Measurements from ENCODE around the gene TMEM108. TPM values are rescaled to one million over a fixed set of nuclear protein-coding genes. Genes with fewer than 3 reads are reported as not detected.

Gene TMEM108
- total RNA-seq, 2 experiments from 2014 or later: not detected

DNA sequence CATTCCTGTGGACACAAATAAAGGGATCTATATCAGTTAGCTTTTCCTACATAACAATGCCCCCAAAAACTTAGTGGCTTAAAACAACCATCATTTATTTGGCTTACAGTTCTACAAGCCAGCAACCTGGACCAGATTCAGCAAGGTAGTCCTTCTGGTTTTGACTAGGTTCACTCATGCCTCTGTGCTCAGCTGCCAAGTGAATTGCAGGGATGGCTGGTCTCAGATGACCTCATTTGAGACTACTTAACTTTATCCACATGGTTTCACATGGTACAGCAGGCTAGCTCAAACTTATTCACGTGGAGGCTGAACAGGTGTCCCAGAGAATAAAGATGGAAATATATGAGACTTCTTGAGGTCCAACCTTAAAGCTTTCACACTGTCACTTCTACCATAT is 242.4 kb downstream of the TMEM108 start:
- ChIA-PET CTCF (ENCODE audit: unreplicated experiment) (interaction anchor here (0.5 kb wide), 1 partner anchor 26 kb away, joined by 3 read pairs; no protein-coding TSS in a partner anchor), POLR2A (interaction anchor here (0.6 kb wide), 1 partner anchor 108 kb away, joined by 3 read pairs; no protein-coding TSS in a partner anchor)
- TF ChIP-seq, protein P1, sequence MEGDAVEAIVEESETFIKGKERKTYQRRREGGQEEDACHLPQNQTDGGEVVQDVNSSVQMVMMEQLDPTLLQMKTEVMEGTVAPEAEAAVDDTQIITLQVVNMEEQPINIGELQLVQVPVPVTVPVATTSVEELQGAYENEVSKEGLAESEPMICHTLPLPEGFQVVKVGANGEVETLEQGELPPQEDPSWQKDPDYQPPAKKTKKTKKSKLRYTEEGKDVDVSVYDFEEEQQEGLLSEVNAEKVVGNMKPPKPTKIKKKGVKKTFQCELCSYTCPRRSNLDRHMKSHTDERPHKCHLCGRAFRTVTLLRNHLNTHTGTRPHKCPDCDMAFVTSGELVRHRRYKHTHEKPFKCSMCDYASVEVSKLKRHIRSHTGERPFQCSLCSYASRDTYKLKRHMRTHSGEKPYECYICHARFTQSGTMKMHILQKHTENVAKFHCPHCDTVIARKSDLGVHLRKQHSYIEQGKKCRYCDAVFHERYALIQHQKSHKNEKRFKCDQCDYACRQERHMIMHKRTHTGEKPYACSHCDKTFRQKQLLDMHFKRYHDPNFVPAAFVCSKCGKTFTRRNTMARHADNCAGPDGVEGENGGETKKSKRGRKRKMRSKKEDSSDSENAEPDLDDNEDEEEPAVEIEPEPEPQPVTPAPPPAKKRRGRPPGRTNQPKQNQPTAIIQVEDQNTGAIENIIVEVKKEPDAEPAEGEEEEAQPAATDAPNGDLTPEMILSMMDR (conservative IDR thresholded peaks at IDR 0.05; ENCODE audit: low read length): no peak
- TF ChIP-seq EZH2phosphoT487 (IDR thresholded peaks at IDR 0.05; ENCODE audit: borderline replicate concordance, low read depth, low read length): no peak
- intact Hi-C loops (cut with micrococcal nuclease; ENCODE audit: unreplicated experiment): no loop called here
- no peaks in the 10 kb centered on the region for H3K36me3 ChIP-seq (ENCODE audit: insufficient read depth, low read length)
- H4K20me1 ChIP-seq (ENCODE audit: insufficient read depth, low read length): no peaks in the 10 kb centered on the region
- no peaks in the 10 kb centered on the region for H3K79me2 ChIP-seq (ENCODE audit: insufficient read depth, low read depth, low read length)
- no peaks in the 10 kb centered on the region for H3K9me2 ChIP-seq (ENCODE audit: insufficient read depth, low read length)
- H3K4me2 ChIP-seq (ENCODE audit: low read length): no peak overlapping the region
- no peak for DNase-seq (ENCODE audit: low spot score)
- peaks cover 9% of the 10 kb centered on the region for H3K4me1 ChIP-seq (ENCODE audit: insufficient read depth, low read length, poor library complexity, severe bottlenecking)
- H3K27ac ChIP-seq (ENCODE audit: low read depth, low read length, poor library complexity, severe bottlenecking): no peak overlapping the region
- no TSS peak for BruUV-seq (replicated peaks)
- no peak overlapping the region for H2AFZ ChIP-seq (ENCODE audit: low read length)
- no peak overlapping the region for H3K4me3 ChIP-seq (ENCODE audit: low read depth, low read length, poor library complexity, severe bottlenecking)
- no peaks in the 10 kb centered on the region for H3K9me3 ChIP-seq (ENCODE audit: low read length)

- H3K36me3 ChIP-seq (ENCODE audit: insufficient read depth, low read length): no peaks in the 10 kb centered on the region
- no peak overlapping the region for H3K4me3 ChIP-seq (ENCODE audit: low read depth, low read length, poor library complexity, severe bottlenecking)
- no peak overlapping the region for H3K4me2 ChIP-seq (ENCODE audit: low read length)
- no peak for DNase-seq (ENCODE audit: low spot score)
- H3K4me1 ChIP-seq (ENCODE audit: insufficient read depth, low read length, poor library complexity, severe bottlenecking): no peaks in the 10 kb centered on the region
- H3K79me2 ChIP-seq (ENCODE audit: insufficient read depth, low read depth, low read length): no peaks in the 10 kb centered on the region
- ChIA-PET CTCF (ENCODE audit: unreplicated experiment) (no interaction called here), POLR2A (no interaction called here)
- no peaks in the 10 kb centered on the region for H3K9me3 ChIP-seq (ENCODE audit: low read length)
- H3K27ac ChIP-seq (ENCODE audit: low read depth, low read length, poor library complexity, severe bottlenecking): no peak overlapping the region
- no TSS peak for BruUV-seq (replicated peaks)
- no peaks in the 10 kb centered on the region for H3K9me2 ChIP-seq (ENCODE audit: insufficient read depth, low read length)
- H4K20me1 ChIP-seq (ENCODE audit: insufficient read depth, low read length): no peaks in the 10 kb centered on the region
- intact Hi-C loops (cut with micrococcal nuclease; ENCODE audit: unreplicated experiment): no loop called here
- H2AFZ ChIP-seq (ENCODE audit: low read length): no peak overlapping the region
- TF ChIP-seq, protein P1 (conservative IDR thresholded peaks at IDR 0.05; ENCODE audit: low read length): no peak
- no peak for TF ChIP-seq EZH2phosphoT487 (IDR thresholded peaks at IDR 0.05; ENCODE audit: borderline replicate concordance, low read depth, low read length)
Measured at GRCh38 chr3:133282236-133282635, 244.0 kb downstream of the TMEM108 start.

GRCh38 chr3:133283958-133284807 is 246.0 kb downstream of the TMEM108 start:
- TF ChIP-seq, protein P1 (conservative IDR thresholded peaks at IDR 0.05; ENCODE audit: low read length): peak; percentile 40; the same call in 1 of the 2 replicates
- no peak for TF ChIP-seq EZH2phosphoT487 (IDR thresholded peaks at IDR 0.05; ENCODE audit: borderline replicate concordance, low read depth, low read length)
- no peaks in the 10 kb centered on the region for H3K79me2 ChIP-seq (ENCODE audit: insufficient read depth, low read depth, low read length)
- DNase-seq (ENCODE audit: low spot score): no peak
- no peaks in the 10 kb centered on the region for H3K4me1 ChIP-seq (ENCODE audit: insufficient read depth, low read length, poor library complexity, severe bottlenecking)
- H4K20me1 ChIP-seq (ENCODE audit: insufficient read depth, low read length): no peaks in the 10 kb centered on the region
- H3K4me2 ChIP-seq (ENCODE audit: low read length): no peak overlapping the region
- H2AFZ ChIP-seq (ENCODE audit: low read length): no peak overlapping the region
- H3K27ac ChIP-seq (ENCODE audit: low read depth, low read length, poor library complexity, severe bottlenecking): no peak overlapping the region
- H3K4me3 ChIP-seq (ENCODE audit: low read depth, low read length, poor library complexity, severe bottlenecking): no peak overlapping the region
- H3K9me2 ChIP-seq (ENCODE audit: insufficient read depth, low read length): no peaks in the 10 kb centered on the region
- CTCF ChIA-PET (ENCODE audit: unreplicated experiment): no interaction called here
- H3K36me3 ChIP-seq (ENCODE audit: insufficient read depth, low read length): no peaks in the 10 kb centered on the region
- no TSS peak for BruUV-seq (replicated peaks)
- no peaks in the 10 kb centered on the region for H3K9me3 ChIP-seq (ENCODE audit: low read length)
- intact Hi-C loops (cut with micrococcal nuclease; ENCODE audit: unreplicated experiment): no loop called here
- POLR2A ChIA-PET: no interaction called here
